ENCODE data around the gene NHLH1. TPM values are rescaled to one million over a fixed set of nuclear protein-coding genes. Genes with fewer than 3 reads are reported as not detected.

The NHLH1 gene
- total and polyA plus RNA-seq, 8 donors: 0.11 to 0.14 TPM; not detected in 6

GRCh38 chr1:160419150-160419837 lies 52.4 kb downstream of the NHLH1 start:
- Histone ChIP-seq H3K4me3 (no peak overlapping the region), H3K27me3 (no peaks in the 10 kb centered on the region), H3K27ac (no peak overlapping the region), H3K4me1 (no peaks in the 10 kb centered on the region), H3K9me3 (no peaks in the 10 kb centered on the region), H3K36me3 (no peaks in the 10 kb centered on the region)
- 89 to 92% methylated on average over 34 of the region's 34 CpGs for WGBS, 2 donors
- TF ChIP-seq, protein P1, sequence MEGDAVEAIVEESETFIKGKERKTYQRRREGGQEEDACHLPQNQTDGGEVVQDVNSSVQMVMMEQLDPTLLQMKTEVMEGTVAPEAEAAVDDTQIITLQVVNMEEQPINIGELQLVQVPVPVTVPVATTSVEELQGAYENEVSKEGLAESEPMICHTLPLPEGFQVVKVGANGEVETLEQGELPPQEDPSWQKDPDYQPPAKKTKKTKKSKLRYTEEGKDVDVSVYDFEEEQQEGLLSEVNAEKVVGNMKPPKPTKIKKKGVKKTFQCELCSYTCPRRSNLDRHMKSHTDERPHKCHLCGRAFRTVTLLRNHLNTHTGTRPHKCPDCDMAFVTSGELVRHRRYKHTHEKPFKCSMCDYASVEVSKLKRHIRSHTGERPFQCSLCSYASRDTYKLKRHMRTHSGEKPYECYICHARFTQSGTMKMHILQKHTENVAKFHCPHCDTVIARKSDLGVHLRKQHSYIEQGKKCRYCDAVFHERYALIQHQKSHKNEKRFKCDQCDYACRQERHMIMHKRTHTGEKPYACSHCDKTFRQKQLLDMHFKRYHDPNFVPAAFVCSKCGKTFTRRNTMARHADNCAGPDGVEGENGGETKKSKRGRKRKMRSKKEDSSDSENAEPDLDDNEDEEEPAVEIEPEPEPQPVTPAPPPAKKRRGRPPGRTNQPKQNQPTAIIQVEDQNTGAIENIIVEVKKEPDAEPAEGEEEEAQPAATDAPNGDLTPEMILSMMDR (IDR thresholded peaks at IDR 0.05): no peak
- ATAC-seq (no peak), DNase-seq (no peak), FAIRE-seq (no peak)
- intact Hi-C loops (cut with DNase I): no loop called here

DNA sequence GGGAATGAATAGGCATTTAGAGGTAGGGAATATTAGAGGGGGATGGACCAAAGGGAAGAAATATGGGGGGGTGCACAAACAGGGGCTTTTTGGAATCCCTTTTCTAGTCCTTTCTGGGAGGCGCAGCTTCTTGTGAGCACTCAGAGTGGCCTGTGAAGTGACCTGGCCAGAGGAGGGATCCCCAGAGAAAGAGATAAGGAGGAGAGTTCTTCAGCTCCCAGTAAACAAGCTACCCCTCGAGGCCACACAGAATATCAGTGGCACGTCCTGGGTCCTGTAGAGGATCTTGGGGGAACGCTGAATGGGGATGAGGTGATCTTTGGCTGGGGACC lies 52.9 kb downstream of the NHLH1 start:
- no peak for ATAC-seq
- H3K9me3 ChIP-seq: no peaks in the 10 kb centered on the region
- TF ChIP-seq, protein P1 (IDR thresholded peaks at IDR 0.05): no peak
- FAIRE-seq: no peak
- no peak overlapping the region for H3K27ac ChIP-seq
- no peak for DNase-seq
- intact Hi-C loops (cut with DNase I): loop anchor here in 1 of 3 donors (10.0 kb wide), 1 partner anchor 195 kb away; no protein-coding TSS in a partner anchor
- WGBS, 2 donors: 87 to 91% methylated on average over 4 of the region's 4 CpGs
- no peaks in the 10 kb centered on the region for H3K27me3 ChIP-seq
- H3K4me1 ChIP-seq: no peaks in the 10 kb centered on the region
- no peak overlapping the region for H3K4me3 ChIP-seq
- H3K36me3 ChIP-seq: no peaks in the 10 kb centered on the region

DNA sequence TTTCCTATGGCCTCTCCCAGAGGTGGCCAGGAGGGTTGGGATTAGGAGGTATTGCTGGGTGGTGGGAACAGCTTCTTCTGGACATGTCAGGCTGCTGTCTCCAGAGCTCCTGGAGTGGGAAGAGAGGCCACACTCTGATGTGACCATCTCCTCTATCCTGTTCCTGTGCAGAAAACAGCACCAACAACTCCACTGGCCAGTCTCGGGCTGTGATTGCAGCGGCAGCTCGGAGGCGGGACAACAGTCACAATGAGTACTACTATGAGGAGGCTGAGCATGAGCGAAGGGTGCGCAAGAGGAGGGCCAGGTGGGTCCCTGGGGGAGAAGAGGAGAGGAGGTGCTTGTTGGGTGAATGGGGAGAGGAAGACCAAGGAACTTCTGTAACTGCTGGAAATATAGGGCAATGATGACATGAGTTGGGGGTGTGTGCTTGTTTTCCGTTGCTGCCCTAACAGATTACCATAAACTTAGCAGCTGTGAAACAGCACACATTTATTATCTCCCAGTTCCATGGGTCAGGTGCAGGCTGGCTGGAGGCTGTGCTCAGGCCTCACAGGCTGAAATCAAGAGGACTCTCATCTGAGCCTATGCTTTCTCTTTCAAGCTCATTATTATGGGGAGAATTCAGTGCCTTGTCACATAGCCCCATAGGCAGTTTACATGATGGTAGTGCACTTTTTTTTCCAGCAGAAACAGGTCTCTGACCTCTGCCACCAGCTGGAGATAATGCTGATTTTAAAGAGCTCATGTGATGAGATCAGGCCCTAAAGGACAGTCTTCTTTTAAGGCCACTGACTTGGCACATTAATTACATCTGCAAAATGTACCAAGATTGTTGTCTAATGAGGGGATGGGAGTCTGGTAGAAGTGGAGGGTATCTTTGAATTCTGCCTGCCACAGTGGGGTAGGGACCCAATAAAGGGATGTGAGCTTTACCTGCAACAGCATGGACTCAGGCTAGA lies 54.3 kb downstream of the NHLH1 start:
- no peak for ATAC-seq
- H3K27me3 ChIP-seq: no peaks in the 10 kb centered on the region
- H3K4me1 ChIP-seq: no peaks in the 10 kb centered on the region
- TF ChIP-seq, protein P1 (IDR thresholded peaks at IDR 0.05): no peak
- H3K9me3 ChIP-seq: no peaks in the 10 kb centered on the region
- FAIRE-seq: no peak
- H3K36me3 ChIP-seq: no peaks in the 10 kb centered on the region
- 90 to 92% methylated on average over 7 of the region's 7 CpGs for WGBS, 2 donors
- no peak overlapping the region for H3K27ac ChIP-seq
- intact Hi-C loops (cut with DNase I): loop anchor here in 1 of 3 donors (10.0 kb wide), 1 partner anchor 194 kb away; no protein-coding TSS in a partner anchor
- no peak overlapping the region for H3K4me3 ChIP-seq
- no peak for DNase-seq

DNA sequence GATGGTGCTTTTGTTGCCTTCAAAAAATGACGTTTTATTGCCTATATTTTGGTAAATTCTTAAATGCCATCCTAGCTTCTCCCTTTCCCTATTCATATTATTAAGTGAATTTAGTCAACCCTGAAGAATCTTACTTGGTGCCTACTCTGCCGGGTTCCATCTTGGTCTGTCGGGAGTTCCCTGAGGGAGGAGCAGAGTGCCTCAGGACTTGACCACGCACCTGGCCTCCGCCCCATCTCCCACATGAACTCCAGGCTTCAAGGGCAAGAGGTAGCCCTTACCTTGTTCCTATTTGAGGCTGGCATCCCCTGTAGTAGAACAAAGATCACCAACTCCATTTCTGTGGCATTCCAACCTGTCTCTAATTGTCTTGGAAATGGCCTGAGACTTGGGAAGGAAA lies 55.0 kb downstream of the NHLH1 start:
- DNase-seq (no peak), FAIRE-seq (no peak), ATAC-seq (no peak)
- H3K4me1 ChIP-seq: no peaks in the 10 kb centered on the region
- H3K27ac ChIP-seq: no peak overlapping the region
- WGBS, 2 donors: 80 to 88% methylated on average over 5 of the region's 5 CpGs
- H3K27me3 ChIP-seq: no peaks in the 10 kb centered on the region
- H3K36me3 ChIP-seq: no peaks in the 10 kb centered on the region
- TF ChIP-seq, protein P1 (IDR thresholded peaks at IDR 0.05): no peak
- intact Hi-C loops (cut with DNase I): loop anchor here in 1 of 3 donors (10.0 kb wide), 1 partner anchor 193 kb away; no protein-coding TSS in a partner anchor
- no peaks in the 10 kb centered on the region for H3K9me3 ChIP-seq
- H3K4me3 ChIP-seq: no peak overlapping the region

Other genes starting within 250 kb of the NHLH1 start
- not detected for gene ATP1A4, start 215.5 kb upstream of the NHLH1 start, total RNA-seq
- not detected for gene ATP1A4, start 215.5 kb upstream of the NHLH1 start, polyA plus RNA-seq
- not detected for gene CASQ1, start 176.5 kb upstream of the NHLH1 start, total RNA-seq
- gene CASQ1, start 176.5 kb upstream of the NHLH1 start, polyA plus RNA-seq: under 1 TPM in 1 of 2 donors, not detected in 1; 0.14 TPM
- 10 to 100 TPM; 15.0 to 47.3 (median 23.0) TPM for gene PEA15, start 161.7 kb upstream of the NHLH1 start, total RNA-seq
- gene PEA15, start 161.7 kb upstream of the NHLH1 start, polyA plus RNA-seq: 10 to 100 TPM; 37.3 to 52.3 TPM
- 10 to 100 TPM; 51.1 to 93.0 (median 74.5) TPM for gene DCAF8, start 104.5 kb upstream of the NHLH1 start, total RNA-seq
- 100 to 1,000 TPM in 1 of 2 donors, 10 to 100 TPM in 1; 98.8 to 122 TPM for gene DCAF8, start 104.5 kb upstream of the NHLH1 start, polyA plus RNA-seq
- gene PEX19, start 81.9 kb upstream of the NHLH1 start, total RNA-seq: 10 to 100 TPM; 15.0 to 27.9 (median 22.6) TPM
- gene PEX19, start 81.9 kb upstream of the NHLH1 start, polyA plus RNA-seq: 10 to 100 TPM in 1 of 2 donors, 1 to 10 TPM in 1; 6.8 to 18.0 TPM
- 100 to 1,000 TPM in 1 of 6 donors, 10 to 100 TPM in 5; 61.1 to 114 (median 83.4) TPM for gene COPA, start 23.8 kb upstream of the NHLH1 start, total RNA-seq
- gene COPA, start 23.8 kb upstream of the NHLH1 start, polyA plus RNA-seq: 10 to 100 TPM; 34.7 to 50.4 TPM
- gene NCSTN, start 23.7 kb upstream of the NHLH1 start, total RNA-seq: 10 to 100 TPM; 47.4 to 64.7 (median 49.6) TPM
- gene NCSTN, start 23.7 kb upstream of the NHLH1 start, polyA plus RNA-seq: 10 to 100 TPM; 29.7 to 56.4 TPM
- gene VANGL2, start 33.5 kb downstream of the NHLH1 start, total RNA-seq: 1 to 10 TPM; 2.5 to 9.9 (median 4.4) TPM
- 1 to 10 TPM; 3.6 to 4.3 TPM for gene VANGL2, start 33.5 kb downstream of the NHLH1 start, polyA plus RNA-seq
- under 1 TPM; 0.04 to 0.81 (median 0.26) TPM for gene SLAMF6, start 156.2 kb downstream of the NHLH1 start, total RNA-seq
- gene SLAMF6, start 156.2 kb downstream of the NHLH1 start, polyA plus RNA-seq: under 1 TPM; 0.07 to 0.11 TPM
- gene CD84, start 212.4 kb downstream of the NHLH1 start, total RNA-seq: 10 to 100 TPM in 1 of 6 donors, 1 to 10 TPM in 5; 2.3 to 13.2 (median 3.7) TPM
- under 1 TPM; 0.16 to 0.57 TPM for gene CD84, start 212.4 kb downstream of the NHLH1 start, polyA plus RNA-seq